Measurements from ENCODE around the gene RPS18.
A peak's percentile ranks its signal among the peaks of the same experiment; 100 is the strongest.
"Not testable (repeated sequence)": the region's sequence is repeated elsewhere in the genome, so short reads cannot be mapped to it uniquely, and the experiment has no call there.

RPS18 gene

DNA sequence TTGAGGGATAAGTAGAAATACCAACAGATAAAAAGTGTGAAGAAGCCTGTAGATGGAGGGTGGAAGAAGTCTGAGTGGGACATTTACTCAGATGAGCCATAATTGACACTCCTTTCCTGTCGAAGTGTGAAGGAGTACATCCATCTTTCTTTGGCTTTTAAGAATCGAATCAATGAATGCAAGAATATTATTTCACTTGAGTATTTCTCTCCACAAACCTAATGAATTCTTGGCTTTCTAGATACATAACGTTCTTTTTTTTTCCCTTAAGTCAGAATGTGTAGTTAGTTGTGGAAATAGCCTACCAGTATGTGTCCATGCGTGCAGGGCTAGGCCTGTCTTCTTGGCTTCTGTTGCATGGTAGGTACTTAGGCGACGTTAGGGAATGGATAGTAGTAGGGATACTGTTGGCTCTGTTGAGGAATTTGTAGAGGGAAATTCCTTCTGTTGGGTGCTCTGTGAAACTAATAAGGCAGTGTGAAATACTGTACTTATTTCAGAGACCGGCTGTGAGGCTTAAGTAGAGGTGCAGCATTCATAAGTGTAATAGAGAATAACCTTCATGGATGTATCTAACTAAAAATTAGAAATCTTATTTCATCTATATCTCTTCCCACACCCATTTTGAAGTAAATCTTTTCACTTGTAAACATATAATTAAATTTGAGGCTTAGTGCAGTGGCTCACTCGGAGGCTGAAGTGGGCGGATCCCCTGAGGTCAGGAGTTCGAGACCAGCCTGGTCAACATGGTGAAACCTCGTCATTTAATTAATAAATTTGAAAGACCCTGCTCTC, 1.5 kb downstream of the RPS18 start:
- no peak for DNase-seq

DNA sequence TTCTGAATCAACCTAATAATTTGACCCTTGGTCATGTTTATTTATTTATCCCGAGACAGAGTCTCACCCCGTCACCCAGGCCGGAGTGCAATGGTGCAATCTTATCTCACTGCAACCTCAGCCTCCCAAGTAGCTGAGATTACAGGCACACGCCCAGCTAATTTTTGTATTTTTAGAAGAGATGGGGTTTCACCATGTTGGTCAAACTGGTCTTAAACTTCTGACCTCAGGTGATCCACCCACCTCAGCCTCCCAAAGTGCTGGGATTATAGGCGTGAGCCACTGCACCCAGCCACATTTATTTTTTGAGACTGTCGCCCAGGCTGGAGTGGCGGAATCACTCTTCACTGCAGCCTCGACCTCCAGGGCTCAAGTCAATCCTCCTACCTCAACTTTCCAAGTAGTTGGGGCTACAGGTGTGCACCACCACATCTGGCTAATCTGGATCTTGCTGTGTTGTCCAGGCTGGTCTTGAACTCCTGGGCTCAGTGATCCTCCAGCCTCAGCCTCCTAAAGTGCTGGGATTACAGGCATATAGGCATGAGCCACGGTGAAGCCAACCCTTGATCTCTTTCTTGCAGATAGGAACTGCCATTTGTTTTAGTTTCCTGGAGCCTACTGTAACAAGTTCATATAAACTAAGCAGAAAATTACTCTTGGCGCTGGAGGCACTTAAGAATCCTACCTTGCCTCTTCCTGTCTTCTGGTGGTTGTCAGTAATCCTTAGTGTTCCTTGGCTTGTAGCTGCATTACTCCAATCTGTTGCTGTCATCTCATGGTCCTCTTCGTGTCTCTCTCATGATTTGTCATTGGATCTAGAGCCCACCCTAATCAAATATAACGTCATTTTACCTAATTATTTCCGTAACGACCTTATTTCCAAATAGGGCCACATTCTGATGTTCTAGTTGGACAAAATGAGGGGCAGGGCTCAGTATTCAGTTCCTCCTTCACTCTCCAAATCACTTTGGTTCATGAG, 2.3 kb downstream of the RPS18 start:
- no peak for DNase-seq

GRCh38 chr6:33275795-33276580, 4.1 kb downstream of the RPS18 start:
- not testable (repeated sequence) for DNase-seq

DNA sequence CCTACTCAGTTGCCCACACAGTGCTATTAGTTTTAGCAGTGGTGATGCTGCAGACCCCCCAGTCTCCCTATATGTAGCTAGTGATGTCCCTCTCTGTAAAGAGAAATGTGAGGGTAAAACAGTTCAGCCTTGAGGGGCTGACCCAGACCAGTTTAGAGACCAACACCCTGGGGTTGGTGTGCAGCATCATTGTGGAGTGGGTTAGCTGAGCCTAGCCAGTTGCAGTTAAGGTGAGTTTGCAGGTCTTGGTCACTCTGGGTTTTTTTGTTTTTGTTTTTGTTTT, 4.6 kb downstream of the RPS18 start:
- no peak for DNase-seq

DNA sequence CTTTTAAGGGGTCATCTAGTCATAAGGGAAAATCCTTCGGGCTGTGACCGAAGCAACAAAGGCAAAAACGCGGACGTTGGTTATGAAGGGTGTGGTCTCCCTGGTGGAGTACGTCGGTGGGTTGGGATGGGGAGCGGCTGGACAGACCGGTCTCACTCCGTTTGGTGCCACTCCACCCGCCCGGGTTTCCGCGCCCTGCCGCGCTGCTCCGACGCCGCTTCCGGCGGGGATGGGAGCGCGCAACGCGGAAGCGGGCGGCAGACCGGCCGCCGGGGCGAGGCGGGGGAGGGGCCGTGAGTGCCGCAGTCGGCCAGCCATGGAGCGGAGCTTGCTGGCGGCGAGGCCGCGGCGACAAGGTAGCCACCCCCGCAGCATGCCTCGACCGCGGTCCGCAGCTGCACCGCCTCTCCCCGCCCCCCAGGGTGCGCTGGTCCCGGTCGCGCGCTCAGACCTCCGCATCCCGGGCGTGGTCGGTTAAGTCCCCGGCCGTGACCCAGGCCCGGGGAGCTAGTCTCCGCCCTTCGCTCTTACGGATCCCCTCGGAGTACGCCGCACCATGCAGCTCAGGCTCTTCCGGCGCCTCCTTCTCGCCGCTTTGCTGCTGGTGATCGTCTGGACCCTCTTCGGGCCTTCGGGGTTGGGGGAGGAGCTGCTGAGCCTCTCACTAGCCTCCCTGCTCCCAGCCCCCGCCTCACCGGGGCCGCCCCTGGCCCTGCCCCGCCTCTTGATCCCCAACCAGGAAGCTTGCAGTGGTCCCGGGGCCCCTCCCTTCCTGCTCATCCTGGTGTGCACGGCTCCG, 5.2 kb downstream of the RPS18 start, which contains the start of gene B3GALT4:
B3GALT4 (plus strand) TSS at position 260 of the 799 bp plus-strand sequence; CDS start at position 557, 297 bp downstream.
- peak; percentile 77 for DNase-seq

DNA sequence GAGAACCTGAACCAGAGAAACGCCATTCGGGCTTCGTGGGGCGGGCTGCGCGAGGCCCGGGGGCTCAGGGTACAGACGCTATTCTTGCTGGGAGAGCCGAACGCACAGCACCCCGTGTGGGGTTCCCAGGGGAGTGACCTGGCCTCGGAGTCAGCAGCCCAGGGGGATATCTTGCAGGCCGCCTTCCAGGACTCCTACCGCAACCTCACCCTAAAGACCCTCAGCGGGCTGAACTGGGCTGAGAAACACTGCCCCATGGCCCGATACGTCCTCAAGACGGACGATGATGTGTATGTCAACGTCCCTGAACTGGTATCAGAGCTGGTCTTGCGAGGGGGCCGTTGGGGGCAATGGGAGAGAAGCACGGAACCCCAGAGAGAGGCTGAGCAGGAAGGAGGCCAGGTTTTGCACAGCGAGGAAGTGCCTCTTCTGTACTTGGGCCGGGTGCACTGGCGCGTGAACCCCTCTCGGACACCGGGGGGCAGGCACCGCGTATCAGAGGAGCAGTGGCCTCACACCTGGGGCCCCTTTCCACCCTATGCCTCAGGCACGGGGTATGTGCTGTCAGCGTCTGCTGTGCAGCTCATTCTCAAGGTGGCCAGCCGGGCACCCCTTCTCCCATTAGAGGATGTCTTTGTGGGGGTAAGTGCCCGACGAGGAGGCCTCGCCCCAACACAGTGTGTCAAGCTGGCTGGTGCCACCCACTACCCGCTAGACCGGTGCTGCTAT, 6.0 kb downstream of the RPS18 start:
- peak; percentile 41 for DNase-seq

GRCh38 chr6:33278392-33278741, 6.5 kb downstream of the RPS18 start:
- no peak for DNase-seq

DNA sequence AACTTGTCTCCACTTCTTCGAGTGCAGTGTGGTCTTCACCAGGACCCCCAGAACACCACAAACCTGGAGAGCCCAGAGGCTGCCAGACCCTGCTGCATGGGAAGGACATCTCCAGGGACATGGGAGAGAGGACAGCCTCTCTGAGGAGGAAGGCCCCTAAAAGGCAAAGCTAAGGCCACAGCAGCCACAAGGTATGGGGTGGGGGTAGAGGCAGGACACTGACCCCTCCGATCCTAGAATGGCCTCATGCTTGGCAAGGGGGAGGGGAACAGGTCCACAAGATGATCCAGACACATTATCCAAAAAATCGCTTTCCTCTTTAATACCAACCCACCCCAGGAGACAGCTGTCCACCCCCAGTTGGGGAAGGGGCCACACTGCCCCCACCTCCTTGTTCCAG, 6.9 kb downstream of the RPS18 start:
- no peak for DNase-seq

DNA sequence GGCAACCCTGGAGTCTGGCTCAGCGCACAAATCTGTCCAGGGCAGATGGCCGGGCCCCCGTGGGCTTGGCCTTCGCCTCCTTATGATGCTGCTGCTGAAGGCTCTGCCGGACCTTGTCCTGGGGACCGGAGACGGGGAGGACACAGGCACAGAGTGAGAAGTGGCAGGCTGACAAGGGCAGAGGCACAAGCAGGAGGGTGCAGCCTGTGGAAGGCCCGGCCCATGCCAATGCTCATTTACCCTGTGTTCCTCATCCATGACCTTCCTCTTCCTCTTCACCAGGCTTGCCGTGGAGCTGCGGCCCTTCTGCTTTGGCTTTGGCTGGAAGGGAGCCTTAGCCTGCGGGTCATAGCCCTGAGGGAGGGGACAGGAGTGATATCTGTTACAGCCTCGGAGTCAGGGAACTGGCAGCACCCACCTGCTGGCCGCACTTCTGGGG, 7.4 kb downstream of the RPS18 start:
- DNase-seq = no peak

DNA sequence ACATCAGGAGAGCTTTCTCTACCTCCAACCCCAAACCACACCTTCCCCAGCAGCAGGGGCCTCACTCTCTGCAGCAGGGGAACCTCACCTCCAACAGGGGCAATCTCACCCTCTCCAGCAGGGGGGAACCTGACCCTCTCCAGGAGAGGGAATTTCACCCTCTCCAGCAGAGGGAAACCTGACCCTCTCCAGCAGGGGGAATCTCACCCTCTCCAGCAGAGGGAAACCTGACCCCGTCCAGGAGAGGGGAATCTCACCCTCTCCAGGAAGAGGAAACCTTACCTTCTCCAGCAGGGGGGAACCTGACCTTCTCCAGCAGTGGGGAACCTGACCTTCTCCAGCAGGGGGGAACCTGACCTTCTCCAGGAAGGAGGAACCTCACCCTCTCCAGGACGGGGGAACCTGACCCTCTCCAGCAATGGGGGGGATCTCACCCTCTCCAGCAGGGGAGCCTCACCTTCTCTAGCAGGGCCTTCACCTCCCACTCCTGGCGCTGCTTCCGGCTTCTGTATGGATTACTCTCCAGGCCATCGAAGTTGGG, 8.2 kb downstream of the RPS18 start:
- DNase-seq = no peak

- DNase-seq = no peak
Measured at GRCh38 chr6:33280539-33280938, 8.7 kb downstream of the RPS18 start.

DNA sequence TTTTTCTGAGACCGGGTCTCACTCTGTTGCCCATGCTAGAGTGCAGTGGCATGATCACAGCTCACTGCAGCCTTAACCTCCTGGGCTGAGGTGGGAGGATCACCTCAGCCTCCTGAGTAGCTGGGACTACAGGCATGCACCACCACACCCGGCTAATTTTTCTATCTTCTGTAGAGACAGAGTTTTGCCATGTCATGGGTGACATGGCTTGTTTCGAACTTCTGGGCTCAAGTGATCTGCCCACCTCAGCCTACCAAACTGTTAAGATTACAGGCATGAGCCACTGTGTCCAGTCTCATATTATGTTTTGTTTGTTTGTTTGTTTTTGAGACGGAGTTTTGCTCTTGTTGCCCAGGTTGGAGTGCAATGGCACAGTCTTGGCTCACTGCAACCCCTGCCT, 13.3 kb downstream of the RPS18 start:
- DNase-seq = not testable (repeated sequence)

DNA sequence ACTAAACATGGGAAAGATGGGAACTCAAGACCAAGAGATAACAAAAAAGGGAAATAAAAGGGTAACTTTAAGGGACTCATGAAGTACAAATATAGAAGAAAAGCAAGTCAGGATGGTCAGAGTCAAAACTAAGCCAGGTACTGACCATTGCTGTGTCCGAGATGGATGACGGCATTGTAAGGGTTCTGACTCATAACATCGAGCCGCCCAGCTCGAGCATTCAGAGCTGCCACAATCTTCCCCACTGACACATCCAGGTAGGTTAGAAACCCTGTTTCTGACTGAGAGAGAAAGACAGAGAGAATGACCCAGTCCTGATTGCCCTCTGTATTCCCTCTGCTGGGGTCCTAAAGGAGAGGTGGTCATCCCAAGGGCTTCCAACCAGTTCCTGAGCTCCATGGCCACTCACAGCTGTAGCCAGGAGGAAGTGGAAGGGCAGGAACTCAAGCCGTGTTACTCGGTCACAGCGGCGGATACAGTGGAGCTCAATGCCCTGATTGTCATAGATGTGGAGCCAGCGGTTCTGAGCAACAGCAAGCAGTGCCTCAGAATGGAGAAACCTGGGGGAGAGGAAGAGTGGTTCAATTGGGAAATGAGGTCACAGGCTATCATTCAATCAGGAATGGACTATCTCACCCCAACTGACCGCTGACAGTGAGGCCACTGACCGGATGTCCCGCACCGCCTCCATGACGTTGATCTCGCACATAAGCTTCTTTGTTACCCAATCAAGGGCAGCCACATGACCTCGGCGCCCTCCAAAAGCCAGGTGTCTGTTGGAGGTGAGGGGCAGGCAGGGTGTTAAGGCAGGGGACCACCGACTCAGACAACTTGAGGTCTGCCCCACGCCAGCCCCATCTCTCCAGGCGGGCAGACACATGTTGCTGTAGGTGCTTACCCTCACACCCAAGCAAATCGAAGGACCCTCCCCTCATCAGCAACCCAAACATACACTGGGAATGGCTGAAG, 15.4 kb downstream of the RPS18 start:
- DNase-seq = no peak

GRCh38 chr6:33288141-33288920, 16.5 kb downstream of the RPS18 start:
- no peak for DNase-seq

GRCh38 chr6:33288921-33289783, 17.3 kb downstream of the RPS18 start, which contains the start of the genes PFDN6 and WDR46:
PFDN6 (plus strand) TSS chr6:33289601; CDS start chr6:33289857, 256 bp downstream.
WDR46 (minus strand) TSS chr6:33289239; CDS start chr6:33289170, 69 bp downstream.
- peak; percentile 89 for DNase-seq

DNA sequence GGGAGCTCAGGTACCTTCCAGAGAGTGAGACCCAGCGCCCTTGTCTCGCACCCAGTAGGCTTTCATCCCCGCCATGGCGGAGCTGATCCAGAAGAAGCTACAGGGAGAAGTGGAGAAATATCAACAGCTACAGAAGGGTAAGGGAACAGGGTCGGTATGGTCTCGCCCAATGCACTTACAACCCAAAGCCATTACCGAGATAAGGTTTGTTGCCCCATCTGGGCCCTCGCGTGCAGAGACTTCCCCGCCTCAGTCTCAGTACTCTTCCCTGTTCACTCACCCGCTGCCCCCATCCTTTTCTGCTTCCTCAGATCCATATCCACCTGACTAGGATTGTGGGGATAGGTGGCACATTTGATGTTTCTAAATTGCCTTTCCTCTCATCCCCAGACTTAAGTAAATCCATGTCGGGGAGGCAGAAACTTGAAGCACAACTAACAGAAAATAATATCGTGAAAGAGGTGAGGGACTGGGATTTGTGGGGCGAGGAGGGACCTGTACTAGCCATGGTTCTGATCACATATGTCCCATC, 18.0 kb downstream of the RPS18 start:
- DNase-seq = no peak

GRCh38 chr6:33290459-33290858, 18.6 kb downstream of the RPS18 start:
- DNase-seq = no peak

All from CD4-positive, alpha-beta T cell treated with Interleukin-21 for 1 hour (primary cell).